ENCODE results near the gene DIABLO.

DNA sequence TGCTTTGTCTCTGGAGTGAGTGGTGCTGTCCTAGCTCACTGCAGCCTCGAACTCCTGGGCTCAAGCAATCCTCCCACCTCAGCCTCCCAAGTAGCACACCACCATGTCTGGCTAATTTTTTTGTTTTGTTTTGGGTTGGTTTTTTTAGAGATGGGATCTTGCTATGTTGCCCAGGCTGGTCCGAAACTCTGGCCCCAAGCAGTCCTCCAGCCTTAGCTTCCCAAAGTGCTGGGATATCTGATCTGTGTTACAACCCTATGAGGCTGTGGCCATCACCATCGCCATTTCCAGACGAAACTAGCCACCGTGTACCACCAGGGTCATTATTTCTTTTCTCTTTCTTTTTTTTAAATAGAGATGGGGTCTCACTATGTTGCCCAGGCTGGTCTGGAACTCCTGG, 54.5 kb downstream of the DIABLO start:
- TF ChIP-seq, protein P1, sequence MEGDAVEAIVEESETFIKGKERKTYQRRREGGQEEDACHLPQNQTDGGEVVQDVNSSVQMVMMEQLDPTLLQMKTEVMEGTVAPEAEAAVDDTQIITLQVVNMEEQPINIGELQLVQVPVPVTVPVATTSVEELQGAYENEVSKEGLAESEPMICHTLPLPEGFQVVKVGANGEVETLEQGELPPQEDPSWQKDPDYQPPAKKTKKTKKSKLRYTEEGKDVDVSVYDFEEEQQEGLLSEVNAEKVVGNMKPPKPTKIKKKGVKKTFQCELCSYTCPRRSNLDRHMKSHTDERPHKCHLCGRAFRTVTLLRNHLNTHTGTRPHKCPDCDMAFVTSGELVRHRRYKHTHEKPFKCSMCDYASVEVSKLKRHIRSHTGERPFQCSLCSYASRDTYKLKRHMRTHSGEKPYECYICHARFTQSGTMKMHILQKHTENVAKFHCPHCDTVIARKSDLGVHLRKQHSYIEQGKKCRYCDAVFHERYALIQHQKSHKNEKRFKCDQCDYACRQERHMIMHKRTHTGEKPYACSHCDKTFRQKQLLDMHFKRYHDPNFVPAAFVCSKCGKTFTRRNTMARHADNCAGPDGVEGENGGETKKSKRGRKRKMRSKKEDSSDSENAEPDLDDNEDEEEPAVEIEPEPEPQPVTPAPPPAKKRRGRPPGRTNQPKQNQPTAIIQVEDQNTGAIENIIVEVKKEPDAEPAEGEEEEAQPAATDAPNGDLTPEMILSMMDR (IDR thresholded peaks at IDR 0.05): no peak
- TF ChIP-seq POLR2A (IDR thresholded peaks at IDR 0.05): no peak

Data from body of pancreas (tissue), 4 donors.